ENCODE data around the gene OPCML. TPM values are rescaled to one million over a fixed set of nuclear protein-coding genes. Genes with fewer than 3 reads are reported as not detected.

Gene OPCML
- total RNA-seq, 4 donors from 2014 or later: not detected

DNA sequence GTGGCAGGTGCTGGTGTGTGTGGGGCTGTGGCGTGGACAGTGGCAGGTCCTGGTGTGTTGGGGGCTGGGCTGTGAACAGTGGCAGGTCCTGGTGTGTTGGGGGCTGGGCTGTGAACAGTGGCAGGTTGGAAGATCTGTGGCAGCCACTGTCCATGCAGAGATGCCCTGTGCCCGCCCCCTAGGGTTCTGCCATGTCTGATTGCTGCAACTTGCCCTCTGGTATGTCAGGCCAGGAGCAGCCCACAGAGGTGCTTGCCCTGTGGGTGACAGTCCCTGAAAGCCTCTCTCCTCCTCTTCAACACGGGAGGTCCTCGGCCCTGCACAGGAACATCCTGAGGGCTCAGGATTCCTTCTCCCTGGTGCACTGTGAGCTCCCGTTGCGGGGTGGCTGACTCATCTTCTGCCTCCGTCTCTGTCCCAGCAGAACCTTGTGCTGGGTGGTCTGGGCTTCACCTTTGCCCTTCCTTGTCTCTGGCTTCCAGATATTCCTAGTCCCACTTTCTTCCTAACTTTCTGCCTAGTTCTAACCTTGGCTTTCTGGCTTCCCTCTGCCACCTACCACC lies 13.5 kb downstream of the OPCML start:
- 33 to 83% methylated on average over 1 to 7 of the region's 7 CpGs for WGBS, 2 donors (ENCODE audit: low coverage in 1 of 2)

DNA sequence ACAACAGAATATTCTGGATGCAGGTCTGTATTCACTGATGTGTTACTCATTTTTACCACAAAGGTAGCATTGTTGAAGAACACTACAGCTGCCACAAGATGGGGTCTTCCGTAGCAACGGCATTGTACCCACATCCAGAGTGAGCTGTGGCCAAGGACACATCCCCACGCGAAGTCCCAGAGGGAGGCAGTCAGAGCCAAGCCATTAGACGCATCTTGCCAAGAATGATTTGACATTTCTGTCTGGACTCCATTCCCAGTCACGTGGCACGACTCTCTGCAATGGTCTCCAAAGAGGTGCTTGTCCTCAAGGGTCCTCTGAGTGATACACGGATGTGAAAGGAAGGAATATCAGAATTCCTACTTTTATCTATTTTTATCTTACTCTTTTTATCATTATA lies 15.5 kb downstream of the OPCML start:
- Histone ChIP-seq H3K9me3 (no peaks in the 10 kb centered on the region), H3K27ac (no peak overlapping the region), H3K27me3 (no peaks in the 10 kb centered on the region), H3K4me1 (no peaks in the 10 kb centered on the region), H3K36me3 (no peaks in the 10 kb centered on the region), H3K4me3 (no peak overlapping the region)
- no peak for DNase-seq
- 69 to 83% methylated on average over 3 to 8 of the region's 8 CpGs for WGBS, 2 donors (ENCODE audit: low coverage in 1 of 2)
- in situ Hi-C loops (cut with MboI; ENCODE audit: low pct_ligation_motif_present in 1 of 4, low pct_unique_long_range_greater_than_20kb in 1 of 4, low sequenced_read_pairs in 3 of 4) (no loop called here), intact Hi-C loops (cut with DNase I; ENCODE audit: low total_unique reads) (no loop called here)
- TF ChIP-seq, protein P1, sequence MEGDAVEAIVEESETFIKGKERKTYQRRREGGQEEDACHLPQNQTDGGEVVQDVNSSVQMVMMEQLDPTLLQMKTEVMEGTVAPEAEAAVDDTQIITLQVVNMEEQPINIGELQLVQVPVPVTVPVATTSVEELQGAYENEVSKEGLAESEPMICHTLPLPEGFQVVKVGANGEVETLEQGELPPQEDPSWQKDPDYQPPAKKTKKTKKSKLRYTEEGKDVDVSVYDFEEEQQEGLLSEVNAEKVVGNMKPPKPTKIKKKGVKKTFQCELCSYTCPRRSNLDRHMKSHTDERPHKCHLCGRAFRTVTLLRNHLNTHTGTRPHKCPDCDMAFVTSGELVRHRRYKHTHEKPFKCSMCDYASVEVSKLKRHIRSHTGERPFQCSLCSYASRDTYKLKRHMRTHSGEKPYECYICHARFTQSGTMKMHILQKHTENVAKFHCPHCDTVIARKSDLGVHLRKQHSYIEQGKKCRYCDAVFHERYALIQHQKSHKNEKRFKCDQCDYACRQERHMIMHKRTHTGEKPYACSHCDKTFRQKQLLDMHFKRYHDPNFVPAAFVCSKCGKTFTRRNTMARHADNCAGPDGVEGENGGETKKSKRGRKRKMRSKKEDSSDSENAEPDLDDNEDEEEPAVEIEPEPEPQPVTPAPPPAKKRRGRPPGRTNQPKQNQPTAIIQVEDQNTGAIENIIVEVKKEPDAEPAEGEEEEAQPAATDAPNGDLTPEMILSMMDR (IDR thresholded peaks at IDR 0.05): no peak
- no peak for TF ChIP-seq POLR2A (IDR thresholded peaks at IDR 0.05)
- no peak for TF ChIP-seq EP300 (IDR thresholded peaks at IDR 0.05; ENCODE audit: low read depth)
- no peak for TF ChIP-seq POLR2AphosphoS5 (IDR thresholded peaks at IDR 0.05)

More for the DNA sequence above, 13.5 kb downstream of the OPCML start:
- no peak overlapping the region for H3K27ac ChIP-seq
- H3K4me3 ChIP-seq: no peak overlapping the region
- intact Hi-C loops (cut with DNase I; ENCODE audit: low total_unique reads): no loop called here
- no peaks in the 10 kb centered on the region for H3K4me1 ChIP-seq
- H3K36me3 ChIP-seq: no peaks in the 10 kb centered on the region
- no peaks in the 10 kb centered on the region for H3K9me3 ChIP-seq
- TF ChIP-seq POLR2AphosphoS5 (IDR thresholded peaks at IDR 0.05): no peak
- TF ChIP-seq POLR2A (IDR thresholded peaks at IDR 0.05): no peak
- TF ChIP-seq, protein P1 (IDR thresholded peaks at IDR 0.05): no peak
- no peak for TF ChIP-seq EP300 (IDR thresholded peaks at IDR 0.05; ENCODE audit: low read depth)
- no peaks in the 10 kb centered on the region for H3K27me3 ChIP-seq
- in situ Hi-C loops (cut with MboI; ENCODE audit: low pct_ligation_motif_present in 1 of 4, low pct_unique_long_range_greater_than_20kb in 1 of 4, low sequenced_read_pairs in 3 of 4): no loop called here
- DNase-seq: no peak

DNA sequence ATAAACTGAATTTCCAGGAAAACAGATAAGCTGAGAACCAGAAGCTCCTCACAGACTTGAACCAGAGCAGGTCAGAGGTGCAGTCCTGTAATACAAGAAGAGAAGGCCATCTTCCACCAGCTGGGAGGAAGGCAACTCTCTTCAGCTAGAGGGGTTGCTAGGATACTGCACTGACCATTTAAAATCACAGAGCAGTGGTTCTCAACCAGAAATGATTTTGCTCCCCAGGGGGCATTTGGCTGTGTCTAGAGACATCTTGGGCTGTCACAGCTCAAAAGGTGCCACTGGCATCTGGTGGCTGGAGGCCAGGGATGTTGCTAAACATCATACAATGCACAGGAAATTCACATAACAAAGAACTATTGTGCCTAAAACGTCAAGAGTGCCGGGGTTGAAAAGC lies 17.2 kb downstream of the OPCML start:
- TF ChIP-seq EP300 (IDR thresholded peaks at IDR 0.05; ENCODE audit: low read depth): no peak
- 38 to 50% methylated on average over 2 of the region's 2 CpGs for WGBS, 2 donors (ENCODE audit: low coverage in 1 of 2)
- DNase-seq: no peak
- Histone ChIP-seq H3K27me3 (no peaks in the 10 kb centered on the region), H3K4me3 (no peak overlapping the region), H3K9me3 (no peaks in the 10 kb centered on the region), H3K36me3 (no peaks in the 10 kb centered on the region), H3K4me1 (no peaks in the 10 kb centered on the region), H3K27ac (no peak overlapping the region)
- in situ Hi-C loops (cut with MboI; ENCODE audit: low pct_ligation_motif_present in 1 of 4, low pct_unique_long_range_greater_than_20kb in 1 of 4, low sequenced_read_pairs in 3 of 4): no loop called here
- intact Hi-C loops (cut with DNase I; ENCODE audit: low total_unique reads): no loop called here

DNA sequence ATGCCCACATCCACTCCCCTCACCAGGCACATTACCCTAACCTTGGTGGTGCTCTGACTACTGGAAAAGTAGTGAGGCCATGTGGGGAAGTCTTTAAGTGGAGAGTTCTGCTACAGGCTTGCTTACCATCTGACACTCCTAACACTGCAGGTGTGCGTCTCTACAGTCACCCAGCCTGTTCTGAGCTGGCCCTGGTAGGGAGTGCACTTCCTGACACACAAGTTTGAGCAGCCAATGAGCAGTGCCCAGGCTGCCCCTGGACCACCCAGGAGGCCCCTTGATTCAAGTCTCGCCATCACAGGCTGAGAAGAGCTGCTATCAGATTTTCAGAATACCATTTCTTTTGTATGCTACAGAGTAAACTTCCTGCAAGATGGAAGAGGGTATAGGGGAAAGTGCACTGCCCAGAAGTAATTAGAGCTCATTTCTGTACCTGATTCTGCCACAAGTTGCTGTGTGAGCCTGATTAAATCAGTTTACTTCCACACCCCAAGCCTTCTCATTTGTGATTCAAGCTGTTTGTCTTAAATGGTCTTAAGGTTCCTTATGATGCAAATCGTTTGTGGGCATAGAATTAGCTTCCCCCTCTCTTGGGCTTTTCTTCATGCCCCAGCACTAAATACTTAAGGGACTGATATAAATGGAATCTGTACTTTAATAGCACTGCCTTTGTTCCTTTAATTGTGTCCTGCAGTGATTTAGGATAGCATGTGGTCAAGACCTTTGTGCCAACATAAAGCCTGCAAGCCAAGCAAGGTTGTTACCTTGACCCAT lies 22.2 kb downstream of the OPCML start:
- intact Hi-C loops (cut with DNase I; ENCODE audit: low total_unique reads): no loop called here
- H3K27me3 ChIP-seq: no peaks in the 10 kb centered on the region

More for the DNA sequence above, 22.2 kb downstream of the OPCML start:
- H3K27ac ChIP-seq: no peak overlapping the region
- H3K4me3 ChIP-seq: no peak overlapping the region
- H3K4me1 ChIP-seq: no peaks in the 10 kb centered on the region
- H3K9me3 ChIP-seq: no peaks in the 10 kb centered on the region
- in situ Hi-C loops (cut with MboI; ENCODE audit: low pct_ligation_motif_present in 1 of 4, low pct_unique_long_range_greater_than_20kb in 1 of 4, low sequenced_read_pairs in 3 of 4): no loop called here
- DNase-seq: no peak
- TF ChIP-seq EP300 (IDR thresholded peaks at IDR 0.05; ENCODE audit: low read depth) (no peak), POLR2A (IDR thresholded peaks at IDR 0.05) (no peak), POLR2AphosphoS5 (IDR thresholded peaks at IDR 0.05) (no peak)
- TF ChIP-seq, protein P1 (IDR thresholded peaks at IDR 0.05): no peak
- 57 to 63% methylated on average over 1 to 3 of the region's 3 CpGs for WGBS, 2 donors (ENCODE audit: low coverage in 1 of 2)
- H3K36me3 ChIP-seq: no peaks in the 10 kb centered on the region

All from transverse colon (tissue), 4 donors.